HEK293 (cell line): ENCODE results near the gene ARHGEF28.
A peak's percentile ranks its signal among the peaks of the same experiment; 100 is the strongest.

Experiments
- FEZF1 ChIP-seq: fragments of 450-650 bp; formaldehyde crosslinking; IDR thresholded peaks from 2 replicates; pipeline ENCODE4 v1.5.1; 2016; ENCODE audit warnings: missing biosample characterization, missing genetic modification characterization
- GLIS1 ChIP-seq: fragments of 450-650 bp; formaldehyde crosslinking; IDR thresholded peaks from 2 replicates; pipeline ENCODE4 v1.5.1; 2016; ENCODE audit warnings: missing biosample characterization, missing genetic modification characterization
- MYNN ChIP-seq: fragments of 450-650 bp; formaldehyde crosslinking; IDR thresholded peaks from 2 replicates; pipeline ENCODE4 v1.5.1; 2016; ENCODE audit warnings: missing biosample characterization, missing genetic modification characterization, borderline replicate concordance
- SCRT1 ChIP-seq: fragments of 450-650 bp; formaldehyde crosslinking; IDR thresholded peaks from 2 replicates; pipeline ENCODE4 v1.5.1; 2016; ENCODE audit warnings: missing biosample characterization, missing genetic modification characterization, borderline replicate concordance
- SP3 ChIP-seq: fragments of 450-650 bp; formaldehyde crosslinking; IDR thresholded peaks from 2 replicates; pipeline ENCODE4 v1.5.1; 2016; ENCODE audit warnings: missing biosample characterization, missing genetic modification characterization
- YY1 ChIP-seq: fragments of 450-650 bp; formaldehyde crosslinking; IDR thresholded peaks from 2 replicates; pipeline ENCODE4 v1.5.1; 2018; ENCODE audit warnings: missing biosample characterization, missing genetic modification characterization
- ZFHX2 ChIP-seq: fragments of 450-650 bp; formaldehyde crosslinking; conservative IDR thresholded peaks from 2 replicates; pipeline ENCODE4 v1.5.1; 2016; ENCODE audit warnings: missing biosample characterization, missing genetic modification characterization
- ZFP41 ChIP-seq: fragments of 450-650 bp; formaldehyde crosslinking; IDR thresholded peaks from 2 replicates; pipeline ENCODE4 v1.5.1; 2016; ENCODE audit warnings: missing biosample characterization, missing genetic modification characterization, borderline replicate concordance
- ZNF112 ChIP-seq: fragments of 450-650 bp; formaldehyde crosslinking; IDR thresholded peaks from 2 replicates; pipeline ENCODE4 v1.5.0; 2017; ENCODE audit warnings: missing biosample characterization, missing genetic modification characterization
- ZNF140 ChIP-seq: fragments of 450-650 bp; formaldehyde crosslinking; IDR thresholded peaks from 2 replicates; pipeline ENCODE4 v1.5.1; 2016; ENCODE audit warnings: missing biosample characterization, missing genetic modification characterization
- ZNF155 ChIP-seq: fragments of 450-650 bp; formaldehyde crosslinking; IDR thresholded peaks from 2 replicates; pipeline ENCODE4 v1.5.1; 2016; ENCODE audit warnings: missing biosample characterization, missing genetic modification characterization
- ZNF175 ChIP-seq: fragments of 450-650 bp; formaldehyde crosslinking; IDR thresholded peaks from 2 replicates; pipeline ENCODE4 v1.5.1; 2016; ENCODE audit warnings: missing biosample characterization, missing genetic modification characterization
- ZNF211 ChIP-seq: fragments of 450-650 bp; formaldehyde crosslinking; IDR thresholded peaks from 2 replicates; pipeline ENCODE4 v1.5.1; 2016; ENCODE audit warnings: low read depth, missing biosample characterization, missing genetic modification characterization
- ZNF266 ChIP-seq: fragments of 450-650 bp; formaldehyde crosslinking; IDR thresholded peaks from 2 replicates; pipeline ENCODE4 v1.5.1; 2016; ENCODE audit warnings: missing biosample characterization, missing genetic modification characterization, low read depth
- ZNF366 ChIP-seq: fragments of 450-650 bp; formaldehyde crosslinking; conservative IDR thresholded peaks from 2 replicates; pipeline ENCODE4 v1.5.1; 2016; ENCODE audit warnings: missing biosample characterization, missing genetic modification characterization
- ZNF404 ChIP-seq: fragments of 450-650 bp; formaldehyde crosslinking; IDR thresholded peaks from 2 replicates; pipeline ENCODE4 v1.5.1; 2017; ENCODE audit warnings: missing biosample characterization, missing genetic modification characterization
- ZNF510 ChIP-seq: fragments of 450-650 bp; formaldehyde crosslinking; IDR thresholded peaks from 2 replicates; pipeline ENCODE4 v1.5.1; 2018; ENCODE audit warnings: mild to moderate bottlenecking, missing genetic modification characterization, missing biosample characterization; ENCODE audit not compliant: insufficient replicate concordance
- ZNF514 ChIP-seq: fragments of 450-650 bp; formaldehyde crosslinking; IDR thresholded peaks from 2 replicates; pipeline ENCODE4 v1.5.1; 2016; ENCODE audit warnings: missing biosample characterization, missing genetic modification characterization
- ZNF610 ChIP-seq: fragments of 450-650 bp; formaldehyde crosslinking; IDR thresholded peaks from 2 replicates; pipeline ENCODE4 v1.5.1; 2016; ENCODE audit warnings: missing biosample characterization, missing genetic modification characterization, borderline replicate concordance
- ZNF623 ChIP-seq: fragments of 450-650 bp; formaldehyde crosslinking; IDR thresholded peaks from 2 replicates; pipeline ENCODE4 v1.5.1; 2016; ENCODE audit warnings: missing biosample characterization, missing genetic modification characterization
- ZNF707 ChIP-seq: fragments of 450-650 bp; formaldehyde crosslinking; IDR thresholded peaks from 2 replicates; pipeline ENCODE4 v1.5.1; 2016; ENCODE audit warnings: missing biosample characterization, missing genetic modification characterization
- ZNF791 ChIP-seq: fragments of 450-650 bp; formaldehyde crosslinking; IDR thresholded peaks from 2 replicates; pipeline ENCODE4 v1.5.1; 2016; ENCODE audit warnings: missing biosample characterization, missing genetic modification characterization
- ZNF837 ChIP-seq: fragments of 450-650 bp; formaldehyde crosslinking; IDR thresholded peaks from 2 replicates; pipeline ENCODE4 v1.5.1; 2016; ENCODE audit warnings: missing biosample characterization, missing genetic modification characterization
- ZSCAN16 ChIP-seq: fragments of 450-650 bp; formaldehyde crosslinking; IDR thresholded peaks from 2 replicates; pipeline ENCODE4 v1.5.1; 2016; ENCODE audit warnings: missing biosample characterization, missing genetic modification characterization
- TF ChIP-seq, protein P1 (sequence below): fragments of 450-650 bp; formaldehyde crosslinking; IDR thresholded peaks from 2 replicates; pipeline ENCODE4 v1.5.1; 2016; ENCODE audit warnings: missing biosample characterization, missing genetic modification characterization
- TF ChIP-seq, protein P2 (sequence below): fragments of 450-650 bp; formaldehyde crosslinking; IDR thresholded peaks from 2 replicates; pipeline ENCODE4 v1.5.1; 2016; ENCODE audit warnings: missing biosample characterization, missing genetic modification characterization
- TF ChIP-seq, protein P3 (sequence below): fragments of 450-650 bp; formaldehyde crosslinking; IDR thresholded peaks from 2 replicates; pipeline ENCODE4 v1.5.1; 2017; ENCODE audit warnings: missing biosample characterization, missing genetic modification characterization
- TF ChIP-seq, protein P4 (sequence below): fragments of 450-650 bp; formaldehyde crosslinking; IDR thresholded peaks from 2 replicates; pipeline ENCODE4 v1.5.1; 2016; ENCODE audit warnings: missing biosample characterization, missing genetic modification characterization
- TF ChIP-seq, protein P5 (sequence below): fragments of 450-650 bp; formaldehyde crosslinking; IDR thresholded peaks from 2 replicates; pipeline ENCODE4 v1.5.1; 2016; ENCODE audit warnings: missing biosample characterization, missing genetic modification characterization, borderline replicate concordance
- TF ChIP-seq, protein P6 (sequence below): fragments of 450-650 bp; formaldehyde crosslinking; IDR thresholded peaks from 2 replicates; pipeline ENCODE4 v1.5.1; 2017; ENCODE audit warnings: missing biosample characterization, missing genetic modification characterization

Gene ARHGEF28

DNA sequence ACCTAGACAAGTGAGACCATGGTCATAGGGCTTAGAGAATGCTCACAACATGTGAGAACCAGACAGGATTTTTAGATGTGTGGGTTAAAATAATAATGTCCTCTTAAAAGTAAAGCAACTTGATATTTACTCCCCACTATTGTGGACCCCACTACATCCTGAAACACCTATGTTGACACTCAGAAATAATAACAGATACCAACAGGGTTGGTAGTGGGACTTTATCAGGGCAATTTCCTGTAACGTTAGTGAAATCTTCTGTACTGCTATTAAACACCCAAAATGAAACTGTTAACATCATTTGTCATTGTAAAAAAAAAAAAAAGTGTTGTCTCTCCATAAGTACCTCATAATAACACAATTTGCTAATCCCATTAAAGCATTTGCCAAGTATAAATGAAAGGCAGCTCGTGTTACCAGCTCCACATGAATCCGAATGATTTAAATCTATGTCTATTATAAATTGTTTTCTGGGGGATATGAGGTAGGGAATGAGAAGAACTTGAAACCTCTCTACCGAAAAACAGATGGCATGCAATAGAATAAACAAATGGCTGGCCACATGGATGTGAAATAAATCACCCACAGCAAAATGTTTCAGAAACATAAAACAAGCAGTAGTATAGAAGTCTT is 285.9 kb downstream of the ARHGEF28 start (continued):
- peak; percentile 97 for TF ChIP-seq FEZF1
- 0 out of 2 replicates have a peak, but pooled peaks have one; percentile 22 for TF ChIP-seq ZSCAN16 (tag by site-specific recombination)
- TF ChIP-seq MYNN (tag by site-specific recombination): no peak
- TF ChIP-seq, protein P1, sequence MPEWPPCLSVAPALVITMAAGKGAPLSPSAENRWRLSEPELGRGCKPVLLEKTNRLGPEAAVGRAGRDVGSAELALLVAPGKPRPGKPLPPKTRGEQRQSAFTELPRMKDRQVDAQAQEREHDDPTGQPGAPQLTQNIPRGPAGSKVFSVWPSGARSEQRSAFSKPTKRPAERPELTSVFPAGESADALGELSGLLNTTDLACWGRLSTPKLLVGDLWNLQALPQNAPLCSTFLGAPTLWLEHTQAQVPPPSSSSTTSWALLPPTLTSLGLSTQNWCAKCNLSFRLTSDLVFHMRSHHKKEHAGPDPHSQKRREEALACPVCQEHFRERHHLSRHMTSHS (tag by site-specific recombination): peak; percentile 71
- TF ChIP-seq ZNF404: no peak
- TF ChIP-seq ZFHX2 (tag by site-specific recombination): no peak
- TF ChIP-seq ZNF610: 0 out of 2 replicates have a peak, but pooled peaks have one; percentile 65
- TF ChIP-seq, protein P2, sequence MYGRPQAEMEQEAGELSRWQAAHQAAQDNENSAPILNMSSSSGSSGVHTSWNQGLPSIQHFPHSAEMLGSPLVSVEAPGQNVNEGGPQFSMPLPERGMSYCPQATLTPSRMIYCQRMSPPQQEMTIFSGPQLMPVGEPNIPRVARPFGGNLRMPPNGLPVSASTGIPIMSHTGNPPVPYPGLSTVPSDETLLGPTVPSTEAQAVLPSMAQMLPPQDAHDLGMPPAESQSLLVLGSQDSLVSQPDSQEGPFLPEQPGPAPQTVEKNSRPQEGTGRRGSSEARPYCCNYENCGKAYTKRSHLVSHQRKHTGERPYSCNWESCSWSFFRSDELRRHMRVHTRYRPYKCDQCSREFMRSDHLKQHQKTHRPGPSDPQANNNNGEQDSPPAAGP (tag by site-specific recombination): no peak
- TF ChIP-seq ZNF514: no peak
- TF ChIP-seq ZNF366: 0 out of 2 replicates have a peak, but pooled peaks have one; percentile 36
- TF ChIP-seq ZNF791 (tag by site-specific recombination): no peak
- peak; percentile 78; the same call in 1 of the 2 replicates for TF ChIP-seq SCRT1
- no peak for TF ChIP-seq ZNF707 (tag by site-specific recombination)
- TF ChIP-seq ZNF175 (tag by site-specific recombination): no peak
- no peak for TF ChIP-seq ZNF837 (tag by site-specific recombination)
- TF ChIP-seq ZNF211 (tag by site-specific recombination): no peak
- TF ChIP-seq, protein P3, sequence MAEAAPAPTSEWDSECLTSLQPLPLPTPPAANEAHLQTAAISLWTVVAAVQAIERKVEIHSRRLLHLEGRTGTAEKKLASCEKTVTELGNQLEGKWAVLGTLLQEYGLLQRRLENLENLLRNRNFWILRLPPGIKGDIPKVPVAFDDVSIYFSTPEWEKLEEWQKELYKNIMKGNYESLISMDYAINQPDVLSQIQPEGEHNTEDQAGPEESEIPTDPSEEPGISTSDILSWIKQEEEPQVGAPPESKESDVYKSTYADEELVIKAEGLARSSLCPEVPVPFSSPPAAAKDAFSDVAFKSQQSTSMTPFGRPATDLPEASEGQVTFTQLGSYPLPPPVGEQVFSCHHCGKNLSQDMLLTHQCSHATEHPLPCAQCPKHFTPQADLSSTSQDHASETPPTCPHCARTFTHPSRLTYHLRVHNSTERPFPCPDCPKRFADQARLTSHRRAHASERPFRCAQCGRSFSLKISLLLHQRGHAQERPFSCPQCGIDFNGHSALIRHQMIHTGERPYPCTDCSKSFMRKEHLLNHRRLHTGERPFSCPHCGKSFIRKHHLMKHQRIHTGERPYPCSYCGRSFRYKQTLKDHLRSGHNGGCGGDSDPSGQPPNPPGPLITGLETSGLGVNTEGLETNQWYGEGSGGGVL (tag by site-specific recombination): no peak; the same call in 1 of the 2 replicates
- no peak for TF ChIP-seq SP3 (tag by site-specific recombination)
- TF ChIP-seq ZNF112 (tag by site-specific recombination): no peak
- TF ChIP-seq, protein P4, sequence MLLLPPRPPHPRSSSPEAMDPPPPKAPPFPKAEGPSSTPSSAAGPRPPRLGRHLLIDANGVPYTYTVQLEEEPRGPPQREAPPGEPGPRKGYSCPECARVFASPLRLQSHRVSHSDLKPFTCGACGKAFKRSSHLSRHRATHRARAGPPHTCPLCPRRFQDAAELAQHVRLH (tag by site-specific recombination): peak; percentile 87
- TF ChIP-seq GLIS1 (tag by site-specific recombination): peak; percentile 32
- TF ChIP-seq ZFP41: no peak
- peak; percentile 3 for TF ChIP-seq ZNF510 (tag by site-specific recombination)
- no peak for TF ChIP-seq ZNF140
- TF ChIP-seq ZNF266 (tag by site-specific recombination): no peak
- TF ChIP-seq, protein P5, sequence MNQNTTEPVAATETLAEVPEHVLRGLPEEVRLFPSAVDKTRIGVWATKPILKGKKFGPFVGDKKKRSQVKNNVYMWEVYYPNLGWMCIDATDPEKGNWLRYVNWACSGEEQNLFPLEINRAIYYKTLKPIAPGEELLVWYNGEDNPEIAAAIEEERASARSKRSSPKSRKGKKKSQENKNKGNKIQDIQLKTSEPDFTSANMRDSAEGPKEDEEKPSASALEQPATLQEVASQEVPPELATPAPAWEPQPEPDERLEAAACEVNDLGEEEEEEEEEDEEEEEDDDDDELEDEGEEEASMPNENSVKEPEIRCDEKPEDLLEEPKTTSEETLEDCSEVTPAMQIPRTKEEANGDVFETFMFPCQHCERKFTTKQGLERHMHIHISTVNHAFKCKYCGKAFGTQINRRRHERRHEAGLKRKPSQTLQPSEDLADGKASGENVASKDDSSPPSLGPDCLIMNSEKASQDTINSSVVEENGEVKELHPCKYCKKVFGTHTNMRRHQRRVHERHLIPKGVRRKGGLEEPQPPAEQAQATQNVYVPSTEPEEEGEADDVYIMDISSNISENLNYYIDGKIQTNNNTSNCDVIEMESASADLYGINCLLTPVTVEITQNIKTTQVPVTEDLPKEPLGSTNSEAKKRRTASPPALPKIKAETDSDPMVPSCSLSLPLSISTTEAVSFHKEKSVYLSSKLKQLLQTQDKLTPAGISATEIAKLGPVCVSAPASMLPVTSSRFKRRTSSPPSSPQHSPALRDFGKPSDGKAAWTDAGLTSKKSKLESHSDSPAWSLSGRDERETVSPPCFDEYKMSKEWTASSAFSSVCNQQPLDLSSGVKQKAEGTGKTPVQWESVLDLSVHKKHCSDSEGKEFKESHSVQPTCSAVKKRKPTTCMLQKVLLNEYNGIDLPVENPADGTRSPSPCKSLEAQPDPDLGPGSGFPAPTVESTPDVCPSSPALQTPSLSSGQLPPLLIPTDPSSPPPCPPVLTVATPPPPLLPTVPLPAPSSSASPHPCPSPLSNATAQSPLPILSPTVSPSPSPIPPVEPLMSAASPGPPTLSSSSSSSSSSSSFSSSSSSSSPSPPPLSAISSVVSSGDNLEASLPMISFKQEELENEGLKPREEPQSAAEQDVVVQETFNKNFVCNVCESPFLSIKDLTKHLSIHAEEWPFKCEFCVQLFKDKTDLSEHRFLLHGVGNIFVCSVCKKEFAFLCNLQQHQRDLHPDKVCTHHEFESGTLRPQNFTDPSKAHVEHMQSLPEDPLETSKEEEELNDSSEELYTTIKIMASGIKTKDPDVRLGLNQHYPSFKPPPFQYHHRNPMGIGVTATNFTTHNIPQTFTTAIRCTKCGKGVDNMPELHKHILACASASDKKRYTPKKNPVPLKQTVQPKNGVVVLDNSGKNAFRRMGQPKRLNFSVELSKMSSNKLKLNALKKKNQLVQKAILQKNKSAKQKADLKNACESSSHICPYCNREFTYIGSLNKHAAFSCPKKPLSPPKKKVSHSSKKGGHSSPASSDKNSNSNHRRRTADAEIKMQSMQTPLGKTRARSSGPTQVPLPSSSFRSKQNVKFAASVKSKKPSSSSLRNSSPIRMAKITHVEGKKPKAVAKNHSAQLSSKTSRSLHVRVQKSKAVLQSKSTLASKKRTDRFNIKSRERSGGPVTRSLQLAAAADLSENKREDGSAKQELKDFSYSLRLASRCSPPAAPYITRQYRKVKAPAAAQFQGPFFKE: no peak
- TF ChIP-seq ZNF155: no peak
- TF ChIP-seq, protein P6, sequence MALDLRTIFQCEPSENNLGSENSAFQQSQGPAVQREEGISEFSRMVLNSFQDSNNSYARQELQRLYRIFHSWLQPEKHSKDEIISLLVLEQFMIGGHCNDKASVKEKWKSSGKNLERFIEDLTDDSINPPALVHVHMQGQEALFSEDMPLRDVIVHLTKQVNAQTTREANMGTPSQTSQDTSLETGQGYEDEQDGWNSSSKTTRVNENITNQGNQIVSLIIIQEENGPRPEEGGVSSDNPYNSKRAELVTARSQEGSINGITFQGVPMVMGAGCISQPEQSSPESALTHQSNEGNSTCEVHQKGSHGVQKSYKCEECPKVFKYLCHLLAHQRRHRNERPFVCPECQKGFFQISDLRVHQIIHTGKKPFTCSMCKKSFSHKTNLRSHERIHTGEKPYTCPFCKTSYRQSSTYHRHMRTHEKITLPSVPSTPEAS (tag by site-specific recombination): peak; percentile 52
- TF ChIP-seq YY1 (tag by site-specific recombination): no peak
- TF ChIP-seq ZNF623 (tag by site-specific recombination): no peak
